Measurements from ENCODE around the gene MAP3K5. TPM values are rescaled to one million over a fixed set of nuclear protein-coding genes. Genes with fewer than 3 reads are reported as not detected.
A peak's percentile ranks its signal among the peaks of the same experiment; 100 is the strongest.

The MAP3K5 gene
- total RNA-seq, 1 donor from 2014 or later: 6.1 TPM

- Mint-ChIP-seq H3K4me3 (ENCODE audit: low read depth) (no peak overlapping the region), H3K4me1 (ENCODE audit: low read depth) (no peaks in the 10 kb centered on the region), H3K27ac (no peak overlapping the region), H3K36me3 (ENCODE audit: low read depth) (no peaks in the 10 kb centered on the region), H3K9me3 (no peaks in the 10 kb centered on the region), H3K27me3 (ENCODE audit: low read depth) (peaks cover 27% of the 10 kb centered on the region)
- no peak for DNase-seq (ENCODE audit: low spot score)
- intact Hi-C loops (cut with micrococcal nuclease): no loop called here
These were observed 252.2 kb downstream of the MAP3K5 start for GRCh38 chr6:136539967-136540652.

DNA sequence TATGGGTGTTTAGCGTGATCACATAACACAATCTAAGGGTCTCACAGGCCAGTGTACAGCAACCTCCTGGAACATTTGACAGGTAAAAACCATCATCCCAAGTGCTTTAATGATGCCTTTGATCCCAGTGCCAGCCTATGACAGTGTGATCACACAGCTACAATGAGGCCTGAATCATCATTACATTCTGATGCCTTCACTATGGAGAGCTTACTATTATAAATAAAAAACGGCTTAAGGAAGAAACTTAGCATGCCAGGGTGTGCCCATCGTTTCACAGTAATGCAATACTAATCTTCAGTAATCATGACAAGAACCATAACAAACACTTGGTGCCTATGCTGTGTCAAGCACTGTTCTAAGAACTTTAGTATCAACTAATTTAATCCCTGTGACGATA is 253.4 kb downstream of the MAP3K5 start:
- no peaks in the 10 kb centered on the region for H3K4me1 Mint-ChIP-seq (ENCODE audit: low read depth)
- no peaks in the 10 kb centered on the region for H3K9me3 Mint-ChIP-seq
- no peaks in the 10 kb centered on the region for H3K36me3 Mint-ChIP-seq (ENCODE audit: low read depth)
- peaks cover 20% of the 10 kb centered on the region for H3K27me3 Mint-ChIP-seq (ENCODE audit: low read depth)
- no peak overlapping the region for H3K4me3 Mint-ChIP-seq (ENCODE audit: low read depth)
- no peak overlapping the region for H3K27ac Mint-ChIP-seq
- no peak for DNase-seq (ENCODE audit: low spot score)
- intact Hi-C loops (cut with micrococcal nuclease): no loop called here

- intact Hi-C loops (cut with micrococcal nuclease): no loop called here
These were observed 256.2 kb downstream of the MAP3K5 start for GRCh38 chr6:136535880-136536650.

GRCh38 chr6:136535017-136535765 is 257.1 kb downstream of the MAP3K5 start:
- H3K4me3 Mint-ChIP-seq (ENCODE audit: low read depth): no peak overlapping the region
- DNase-seq (ENCODE audit: low spot score): no peak
- H3K9me3 Mint-ChIP-seq: no peaks in the 10 kb centered on the region
- peaks cover 12% of the 10 kb centered on the region for H3K27me3 Mint-ChIP-seq (ENCODE audit: low read depth)
- no peak overlapping the region for H3K27ac Mint-ChIP-seq
- H3K4me1 Mint-ChIP-seq (ENCODE audit: low read depth): no peaks in the 10 kb centered on the region
- no peaks in the 10 kb centered on the region for H3K36me3 Mint-ChIP-seq (ENCODE audit: low read depth)
- intact Hi-C loops (cut with micrococcal nuclease): no loop called here

More at GRCh38 chr6:136535880-136536650, 256.2 kb downstream of the MAP3K5 start:
- no peak for DNase-seq (ENCODE audit: low spot score)
- no peak overlapping the region for H3K4me3 Mint-ChIP-seq (ENCODE audit: low read depth)
- H3K4me1 Mint-ChIP-seq (ENCODE audit: low read depth): no peaks in the 10 kb centered on the region
- no peaks in the 10 kb centered on the region for H3K36me3 Mint-ChIP-seq (ENCODE audit: low read depth)
- H3K27ac Mint-ChIP-seq: no peak overlapping the region
- H3K27me3 Mint-ChIP-seq (ENCODE audit: low read depth): peaks cover 17% of the 10 kb centered on the region
- H3K9me3 Mint-ChIP-seq: no peaks in the 10 kb centered on the region

DNA sequence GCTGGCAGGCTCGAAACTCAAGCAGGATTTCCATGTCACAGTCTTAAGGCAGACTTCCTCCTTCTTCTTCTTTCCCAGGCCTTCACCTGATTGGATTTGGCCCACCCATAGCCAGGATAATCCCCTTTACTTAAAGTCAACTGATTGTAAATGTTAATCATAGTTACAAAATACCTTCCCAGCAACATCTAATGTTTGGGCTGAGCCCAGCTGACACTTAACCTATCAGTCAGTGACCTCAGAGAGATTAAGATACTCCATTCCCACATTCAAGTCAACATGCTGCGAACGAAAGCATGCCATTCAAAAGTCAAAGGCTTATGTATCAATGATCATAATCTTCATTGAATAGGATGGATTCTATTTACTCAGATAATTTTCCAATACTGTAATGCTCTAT is 258.0 kb downstream of the MAP3K5 start:
- Mint-ChIP-seq H3K36me3 (ENCODE audit: low read depth) (no peaks in the 10 kb centered on the region), H3K27me3 (ENCODE audit: low read depth) (peaks cover 8% of the 10 kb centered on the region), H3K4me1 (ENCODE audit: low read depth) (no peaks in the 10 kb centered on the region), H3K4me3 (ENCODE audit: low read depth) (no peak overlapping the region), H3K9me3 (no peaks in the 10 kb centered on the region), H3K27ac (no peak overlapping the region)
- DNase-seq (ENCODE audit: low spot score): no peak
- intact Hi-C loops (cut with micrococcal nuclease): no loop called here

- no peak overlapping the region for H3K27ac Mint-ChIP-seq
- no peak for DNase-seq (ENCODE audit: low spot score)
- no peak overlapping the region for H3K4me3 Mint-ChIP-seq (ENCODE audit: low read depth)
- H3K27me3 Mint-ChIP-seq (ENCODE audit: low read depth): peaks cover 7% of the 10 kb centered on the region
- no peaks in the 10 kb centered on the region for H3K4me1 Mint-ChIP-seq (ENCODE audit: low read depth)
- H3K36me3 Mint-ChIP-seq (ENCODE audit: low read depth): no peaks in the 10 kb centered on the region
- intact Hi-C loops (cut with micrococcal nuclease): no loop called here
- no peaks in the 10 kb centered on the region for H3K9me3 Mint-ChIP-seq
These were observed 258.8 kb downstream of the MAP3K5 start for GRCh38 chr6:136533487-136533886.

DNA sequence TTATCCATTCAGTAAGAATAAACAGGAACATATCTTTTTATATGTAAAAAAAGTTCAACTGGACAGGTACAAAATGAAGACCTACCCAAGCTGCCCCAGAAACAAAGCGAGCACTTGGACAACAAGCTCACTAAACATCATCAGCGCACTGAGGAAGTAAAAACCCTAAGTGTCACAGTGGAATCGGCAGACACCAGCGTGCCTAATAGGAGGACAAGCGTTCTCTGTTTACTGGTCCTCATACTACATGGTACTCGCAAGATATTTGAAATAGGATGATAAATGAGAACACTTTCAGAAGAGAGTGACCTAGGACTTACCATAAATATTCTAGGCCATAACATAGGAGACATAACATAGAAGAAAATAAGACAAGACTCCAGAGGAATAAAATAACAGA is 260.2 kb downstream of the MAP3K5 start:
- intact Hi-C loops (cut with micrococcal nuclease): no loop called here
- peaks cover 7% of the 10 kb centered on the region for H3K27me3 Mint-ChIP-seq (ENCODE audit: low read depth)

DNA sequence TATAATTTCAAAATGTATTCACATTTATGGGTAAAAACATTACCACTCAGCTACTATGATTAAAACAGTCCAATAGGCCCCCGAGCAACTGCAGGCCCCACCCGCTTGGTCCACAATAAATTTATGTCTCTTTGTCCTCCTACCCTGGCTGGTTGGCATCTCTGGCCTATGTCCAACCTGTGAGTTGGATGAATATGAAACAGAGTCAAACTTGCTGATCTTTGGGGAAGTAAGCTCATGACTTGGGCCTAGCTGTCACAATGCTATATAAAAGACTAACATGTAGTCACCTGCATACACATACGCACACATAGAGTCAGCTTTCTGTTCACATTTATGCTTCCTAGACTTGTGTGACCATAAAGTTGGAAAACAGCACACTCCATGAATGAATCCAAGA is 262.6 kb downstream of the MAP3K5 start:
- H3K27ac Mint-ChIP-seq: no peak overlapping the region
- intact Hi-C loops (cut with micrococcal nuclease): no loop called here
- H3K9me3 Mint-ChIP-seq: no peaks in the 10 kb centered on the region
- no peak overlapping the region for H3K4me3 Mint-ChIP-seq (ENCODE audit: low read depth)
- no peaks in the 10 kb centered on the region for H3K36me3 Mint-ChIP-seq (ENCODE audit: low read depth)
- peaks cover 14% of the 10 kb centered on the region for H3K4me1 Mint-ChIP-seq (ENCODE audit: low read depth)
- H3K27me3 Mint-ChIP-seq (ENCODE audit: low read depth): peaks cover 7% of the 10 kb centered on the region
- DNase-seq (ENCODE audit: low spot score): no peak

More for the DNA sequence above, 260.2 kb downstream of the MAP3K5 start:
- H3K9me3 Mint-ChIP-seq: no peaks in the 10 kb centered on the region
- no peak overlapping the region for H3K4me3 Mint-ChIP-seq (ENCODE audit: low read depth)
- no peaks in the 10 kb centered on the region for H3K36me3 Mint-ChIP-seq (ENCODE audit: low read depth)
- H3K27ac Mint-ChIP-seq: no peak overlapping the region
- no peak for DNase-seq (ENCODE audit: low spot score)
- H3K4me1 Mint-ChIP-seq (ENCODE audit: low read depth): no peaks in the 10 kb centered on the region

DNA sequence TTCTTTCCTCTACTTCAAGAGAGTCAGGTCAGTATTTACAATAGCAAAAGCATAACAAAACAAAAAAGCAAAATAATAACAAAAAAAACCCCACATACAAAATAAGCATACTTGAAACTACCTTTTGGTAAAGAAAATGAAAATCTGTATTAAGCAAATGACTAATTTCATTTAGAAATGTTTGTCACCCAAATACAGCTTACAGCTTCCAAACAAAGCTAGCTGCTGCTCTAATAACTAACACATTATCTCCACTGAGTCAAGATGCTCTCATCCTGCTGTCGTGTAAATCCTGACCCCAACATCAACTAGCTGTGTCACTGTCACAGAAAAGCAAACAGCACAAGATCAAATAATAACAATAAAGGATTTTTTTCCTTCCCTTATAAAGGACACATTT is 263.8 kb downstream of the MAP3K5 start:
- peaks cover 14% of the 10 kb centered on the region for H3K4me1 Mint-ChIP-seq (ENCODE audit: low read depth)
- no peaks in the 10 kb centered on the region for H3K9me3 Mint-ChIP-seq
- no peak overlapping the region for H3K27ac Mint-ChIP-seq
- no peaks in the 10 kb centered on the region for H3K36me3 Mint-ChIP-seq (ENCODE audit: low read depth)
- peaks cover 11% of the 10 kb centered on the region for H3K27me3 Mint-ChIP-seq (ENCODE audit: low read depth)
- H3K4me3 Mint-ChIP-seq (ENCODE audit: low read depth): no peak overlapping the region
- no peak for DNase-seq (ENCODE audit: low spot score)
- intact Hi-C loops (cut with micrococcal nuclease): no loop called here

DNA sequence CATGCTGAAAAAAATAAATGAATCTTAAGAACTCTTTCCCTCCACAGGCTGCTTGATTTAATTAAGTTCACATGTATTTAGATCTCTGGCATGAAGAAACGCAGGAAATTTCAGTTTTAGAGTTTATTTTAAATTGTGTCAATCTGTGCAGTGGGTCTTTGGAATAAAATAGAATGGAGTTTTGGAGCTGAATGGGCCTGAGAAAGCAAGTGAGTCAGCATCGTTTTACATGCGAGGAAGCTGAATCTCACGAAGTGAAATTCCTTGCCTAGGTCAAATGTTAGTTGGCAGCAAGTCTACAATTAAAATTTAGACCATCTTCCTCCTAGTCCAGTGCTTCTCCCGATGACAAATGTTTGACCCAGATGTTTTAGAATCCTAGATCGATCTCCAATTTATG is 264.4 kb downstream of the MAP3K5 start:
- H3K9me3 Mint-ChIP-seq: no peaks in the 10 kb centered on the region
- H3K4me1 Mint-ChIP-seq (ENCODE audit: low read depth): peaks cover 14% of the 10 kb centered on the region
- no peak overlapping the region for H3K4me3 Mint-ChIP-seq (ENCODE audit: low read depth)
- DNase-seq (ENCODE audit: low spot score): no peak
- no peak overlapping the region for H3K27ac Mint-ChIP-seq
- intact Hi-C loops (cut with micrococcal nuclease): loop anchor here (2.0 kb wide), 1 partner anchor 17 kb away; no protein-coding TSS in a partner anchor
- peaks cover 11% of the 10 kb centered on the region for H3K27me3 Mint-ChIP-seq (ENCODE audit: low read depth)
- H3K36me3 Mint-ChIP-seq (ENCODE audit: low read depth): no peaks in the 10 kb centered on the region

GRCh38 chr6:136526937-136527336 is 265.3 kb downstream of the MAP3K5 start:
- intact Hi-C loops (cut with micrococcal nuclease): loop anchor here (2.0 kb wide), 1 partner anchor 16 kb away; no protein-coding TSS in a partner anchor

DNA sequence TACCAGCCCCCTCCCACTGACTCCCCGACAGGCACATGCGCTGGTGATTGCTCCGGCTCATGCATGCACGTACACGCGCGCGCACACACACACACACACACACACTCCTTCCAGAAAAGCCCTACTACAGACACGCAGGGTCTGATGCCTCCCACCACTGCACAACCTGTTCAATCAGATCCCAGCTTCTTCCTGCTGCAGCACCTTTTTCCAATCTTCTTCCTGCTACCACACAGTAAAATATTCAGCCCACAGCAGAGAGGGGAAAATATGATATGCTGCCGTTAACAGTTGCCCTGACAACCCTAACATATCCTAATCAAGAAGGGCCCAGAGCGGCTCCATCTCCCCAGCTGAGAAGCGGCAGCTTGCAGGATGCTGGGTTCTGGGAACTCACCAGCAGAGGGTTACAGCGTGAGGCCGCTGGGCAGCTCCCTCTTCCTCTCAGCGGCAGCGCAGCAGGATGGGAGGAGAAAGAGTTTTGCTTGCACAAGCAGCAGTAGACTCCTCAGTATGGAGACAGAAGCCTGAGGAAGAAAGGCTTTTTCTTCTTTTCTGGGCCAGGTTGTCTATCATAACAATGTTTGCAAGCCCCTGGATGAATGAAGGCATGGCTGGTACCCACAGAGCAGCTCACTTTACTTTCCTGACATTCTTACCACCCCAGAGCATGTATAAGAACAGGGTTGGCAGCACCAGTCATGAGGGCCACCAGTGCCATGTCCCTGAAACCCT is 265.9 kb downstream of the MAP3K5 start:
- H3K27me3 Mint-ChIP-seq (ENCODE audit: low read depth): peaks cover 12% of the 10 kb centered on the region
- H3K36me3 Mint-ChIP-seq (ENCODE audit: low read depth): no peaks in the 10 kb centered on the region
- intact Hi-C loops (cut with micrococcal nuclease): loop anchor here (2.0 kb wide), 1 partner anchor 16 kb away; no protein-coding TSS in a partner anchor
- peak overlapping the region; percentile 37 for H3K4me3 Mint-ChIP-seq (ENCODE audit: low read depth)
- H3K9me3 Mint-ChIP-seq: no peaks in the 10 kb centered on the region
- no peak overlapping the region for H3K27ac Mint-ChIP-seq
- peaks cover 14% of the 10 kb centered on the region for H3K4me1 Mint-ChIP-seq (ENCODE audit: low read depth)
- DNase-seq (ENCODE audit: low spot score): peak; percentile 24

More at GRCh38 chr6:136526937-136527336, 265.3 kb downstream of the MAP3K5 start:
- no peak for DNase-seq (ENCODE audit: low spot score)
- H3K27ac Mint-ChIP-seq: no peak overlapping the region
- H3K4me3 Mint-ChIP-seq (ENCODE audit: low read depth): no peak overlapping the region
- H3K36me3 Mint-ChIP-seq (ENCODE audit: low read depth): no peaks in the 10 kb centered on the region
- peaks cover 11% of the 10 kb centered on the region for H3K27me3 Mint-ChIP-seq (ENCODE audit: low read depth)
- H3K4me1 Mint-ChIP-seq (ENCODE audit: low read depth): peaks cover 14% of the 10 kb centered on the region
- no peaks in the 10 kb centered on the region for H3K9me3 Mint-ChIP-seq
